HepG2 (cell line): ENCODE data around the gene GOLGA8R. TPM values are rescaled to one million over a fixed set of nuclear protein-coding genes. Genes with fewer than 3 reads are reported as not detected.
A peak's percentile ranks its signal among the peaks of the same experiment; 100 is the strongest.
"Not testable (repeated sequence)": the region's sequence is repeated elsewhere in the genome, so short reads cannot be mapped to it uniquely, and the experiment has no call there.

Source experiments
- ATAC-seq: fragments of 200-7000 bp; cut with Tn5 transposase; 3 replicates; pipeline ENCODE4 v1.9.1; 2020; ENCODE audit warnings: mild to moderate bottlenecking, moderate library complexity
- BruUV-seq: library from RNA; stranded (reverse); fragments of 400-500 nt; replicated peaks from 2 replicates; lab custom pipeline; 2021; lab: Mats Ljungman, UMichigan
- CTCF ChIA-PET: fragments of 300-600 bp; formaldehyde crosslinking; extraction: SDS; loops from one replicate; lab custom pipeline; 2021; ENCODE audit warnings: low total read pairs, inconsistent platforms, low intra/inter-chr PET ratio; lab: Yijun Ruan, JAX
- POLR2A ChIA-PET: fragments of 350-600 bp; sonication (Branson Sonifier 250); formaldehyde crosslinking; loops from one replicate; lab custom pipeline; 2020; ENCODE audit warnings: antibody characterized with exemption, inconsistent platforms; lab: Yijun Ruan, JAX
- DNase-seq: peaks from one replicate; pipeline ENCODE4 v3.0.0-alpha.2; 2015; ENCODE audit warnings: low spot score
- FAIRE-seq: peaks from 3 replicates; lab custom pipeline; 2011; peaks lifted over from hg19 to GRCh38; lab: Jason Lieb, UNC
- H2AFZ ChIP-seq: one replicate; pipeline ENCODE4 v1.6.1; 2011; ENCODE audit warnings: low read length, inconsistent platforms
- H3K27ac ChIP-seq: fragments of 300-600 bp; 3 replicates; pipeline ENCODE4 v1.8.0; 2011; ENCODE audit warnings: mixed run types, mild to moderate bottlenecking, mixed read lengths, low read length, inconsistent platforms; ENCODE audit not compliant: insufficient read depth; ENCODE audit errors: extremely low read length
- H3K27me3 ChIP-seq, 2 experiments: fragments of 200-600 bp in 1 of 2; 2 replicates in 1 of 2; 3 replicates in 1 of 2; pipeline versions ENCODE4 v1.6.0 to v1.8.0; 2011; ENCODE audit warnings: low read length in 2 of 2, mild to moderate bottlenecking in 2 of 2, moderate library complexity in 2 of 2, inconsistent platforms in 1 of 2; ENCODE audit not compliant: insufficient read depth in 2 of 2, control insufficient read depth in 1 of 2
- H3K36me3 ChIP-seq, 2 experiments: fragments of 200-600 bp in 1 of 2; replicated peaks in 1 of 2; 2 replicates in 1 of 2; 3 replicates in 1 of 2; pipeline versions ENCODE4 v1.5.1 to v1.8.0; 2011; ENCODE audit warnings: low read length in 2 of 2, inconsistent platforms in 1 of 2; ENCODE audit not compliant: insufficient read depth in 2 of 2, control insufficient read depth in 1 of 2
- H3K4me1 ChIP-seq: 2 replicates; pipeline ENCODE4 v1.5.1; 2012; ENCODE audit warnings: low read length, inconsistent platforms; ENCODE audit not compliant: insufficient read depth
- H3K4me2 ChIP-seq: 2 replicates; pipeline ENCODE4 v1.6.0; 2011; ENCODE audit warnings: low read depth, low read length, inconsistent platforms
- H3K4me3 ChIP-seq, 3 experiments: fragments of 200-600 bp in 1 of 3; sonication (generic), shearing (Covaris generic) in 1 of 3; replicated peaks in 1 of 3; 2 replicates each; pipeline ENCODE4 v1.5.1; 2011 to 2016; ENCODE audit warnings: low read length in 3 of 3, inconsistent platforms in 2 of 3, low read depth in 2 of 3, mild to moderate bottlenecking in 2 of 3, control low read depth in 1 of 3, mixed read lengths in 1 of 3; ENCODE audit not compliant: insufficient read depth in 1 of 3
- H3K79me2 ChIP-seq: one replicate; pipeline ENCODE4 v1.6.1; 2011; ENCODE audit warnings: low read length, inconsistent platforms; ENCODE audit not compliant: insufficient read depth
- H3K9ac ChIP-seq: 2 replicates; pipeline ENCODE4 v1.6.0; 2011; ENCODE audit warnings: mild to moderate bottlenecking, low read depth, low read length, inconsistent platforms; ENCODE audit not compliant: insufficient read depth
- H3K9me3 ChIP-seq: 2 replicates; pipeline ENCODE4 v1.5.1; 2012; ENCODE audit warnings: mild to moderate bottlenecking, low read length
- H4K20me1 ChIP-seq: 2 replicates; pipeline ENCODE4 v1.6.0; 2011; ENCODE audit warnings: inconsistent platforms, mild to moderate bottlenecking, low read length, moderate library complexity; ENCODE audit not compliant: insufficient read depth
- BCL6 ChIP-seq: IDR thresholded peaks from 2 replicates; pipeline ENCODE4 v1.6.1; 2016; ENCODE audit warnings: missing genetic modification reagents, missing compliant biosample characterization
- STAG1 ChIP-seq: sonication (generic); formaldehyde crosslinking; IDR thresholded peaks from 2 replicates; pipeline ENCODE4 v1.4.0; 2020; ENCODE audit warnings: missing genetic modification reagents
- WGBS: methylation state at CpG from one replicate; pipeline ENCODE4 v1.1.6; 2017; ENCODE audit warnings: low lambda C conversion rate; 5-methylcytosine and 5-hydroxymethylcytosine counted together
- in situ Hi-C: cut with HindIII; loops from 2 replicates; pipeline ENCODE4 v1.10.0; 2017; ENCODE audit warnings: low pct_unique_long_range_greater_than_20kb; ENCODE audit not compliant: extremely low pct_ligation_motif_present
- intact Hi-C: fragments of 100-400 bp; cut with micrococcal nuclease; formaldehyde crosslinking; loops from one replicate; pipeline ENCODE4 v1.10.0; 2022; ENCODE audit not compliant: unreplicated experiment
- polyA plus RNA-seq, 8 experiments: library from polyadenylated mRNA; depleted of rRNA in 3 of 8; stranded (reverse) in 7 of 8; unstranded in 1 of 8; fragments of >200 nt; fragmentation: Illumina TruSeq in 4 of 8; extraction: Trizol in 4 of 8; gene quantifications; 2 replicates each; pipeline versions ENCODE4 v1.2.1 to v1.2.3, GENCODE V29; 2011 to 2016; ENCODE audit warnings: low read depth in 4 of 8, missing spikeins in 1 of 8, mixed read lengths in 1 of 8; ENCODE audit not compliant: insufficient read depth in 1 of 8
- total RNA-seq, 5 experiments: library from RNA; depleted of rRNA; stranded (reverse); fragments of >200 nt; fragmentation: Illumina TruSeq; extraction: Trizol; gene quantifications; 2 replicates each; pipeline ENCODE4 v1.2.3, GENCODE V29; 2016; ENCODE audit warnings: low read depth in 1 of 5

The GOLGA8R gene
- total and polyA plus RNA-seq, 2 of the 13 experiments (the other 11 are each of a cell fraction or from before 2014, with no cell fraction given), result 0.08 to 0.09 TPM

DNA sequence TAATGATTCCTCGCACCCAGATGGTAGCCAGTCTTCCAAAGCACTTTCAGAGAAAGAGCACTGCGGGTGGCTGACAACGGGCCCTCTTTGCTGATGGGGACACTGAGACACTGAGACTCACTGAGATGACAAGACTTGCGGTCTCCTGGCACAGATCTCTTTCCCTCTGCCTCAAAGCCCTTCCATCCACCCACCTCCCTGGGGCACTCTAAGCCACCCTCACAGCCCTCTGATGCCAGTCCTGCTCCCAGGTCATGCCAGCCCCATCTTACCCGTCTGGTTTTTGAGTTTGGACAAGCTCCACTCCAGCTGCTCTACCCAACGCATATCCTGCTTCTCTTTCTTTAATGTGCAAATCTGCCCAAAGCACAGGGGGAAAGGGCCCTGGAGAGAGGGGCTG is 6.4 kb downstream of the GOLGA8R start:
- H3K4me3 ChIP-seq, ATAC-seq, H3K4me2 ChIP-seq, intact Hi-C loops, H4K20me1 ChIP-seq, H3K36me3 ChIP-seq, H3K4me1 ChIP-seq, H2AFZ ChIP-seq, FAIRE-seq, POLR2A ChIA-PET, CTCF ChIA-PET, H3K27ac ChIP-seq, H3K9me3 ChIP-seq, DNase-seq, H3K79me2 ChIP-seq, H3K27me3 ChIP-seq, H3K9ac ChIP-seq, BruUV-seq, in situ Hi-C loops: not testable (repeated sequence)
- 52% methylated on average over 5 of the region's 6 CpGs for WGBS

DNA sequence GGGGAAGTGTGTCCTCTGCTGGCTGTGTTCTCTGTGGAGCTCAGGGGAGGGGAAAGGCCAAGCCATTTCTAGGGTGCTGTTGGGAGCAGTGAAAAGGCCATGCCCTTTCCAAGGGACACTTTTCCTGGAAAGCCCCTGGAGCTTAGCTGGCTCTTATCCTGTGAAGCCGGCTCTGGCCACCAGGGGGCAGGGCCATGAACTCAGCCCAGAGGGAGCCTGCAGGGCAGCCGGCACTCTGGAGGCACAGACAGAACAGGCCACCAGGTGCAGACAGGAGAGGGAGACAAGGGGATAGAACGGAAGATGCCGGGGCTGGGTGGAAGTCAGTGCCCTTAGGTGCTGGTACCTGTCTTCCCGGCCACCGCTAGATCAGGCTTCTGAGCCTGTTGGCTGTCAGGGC is 15.1 kb downstream of the GOLGA8R start:
- H3K27ac ChIP-seq, H3K27me3 ChIP-seq, H3K9me3 ChIP-seq, in situ Hi-C loops, intact Hi-C loops, H3K4me2 ChIP-seq, DNase-seq, H3K79me2 ChIP-seq, H3K9ac ChIP-seq, H3K4me3 ChIP-seq, CTCF ChIA-PET, FAIRE-seq, H4K20me1 ChIP-seq: not testable (repeated sequence)
- 0% methylated on average over 2 of the region's 6 CpGs for WGBS
- peak; percentile 80 for ATAC-seq
- TF ChIP-seq STAG1 (CRISPR knock-in tag) (peak; percentile 31), BCL6 (peak; percentile 72)
- TF ChIP-seq, all 625 proteins: peak for 2; not testable (repeated sequence) for 623
- H3K36me3 ChIP-seq, H2AFZ ChIP-seq, H3K4me1 ChIP-seq, BruUV-seq, POLR2A ChIA-PET: not testable (repeated sequence)

- H3K27ac ChIP-seq, POLR2A ChIA-PET, H4K20me1 ChIP-seq, H3K27me3 ChIP-seq, CTCF ChIA-PET, DNase-seq, intact Hi-C loops, H3K79me2 ChIP-seq, H3K4me3 ChIP-seq, BruUV-seq, H3K4me1 ChIP-seq, H3K9ac ChIP-seq, H3K9me3 ChIP-seq, in situ Hi-C loops, H3K4me2 ChIP-seq, H3K36me3 ChIP-seq, FAIRE-seq, H2AFZ ChIP-seq: not testable (repeated sequence)
- 0% methylated on average over 2 of the region's 23 CpGs for WGBS
- peak; percentile 76 for ATAC-seq
These were observed 20.4 kb downstream of the GOLGA8R start for GRCh38 chr15:30393664-30393991.

DNA sequence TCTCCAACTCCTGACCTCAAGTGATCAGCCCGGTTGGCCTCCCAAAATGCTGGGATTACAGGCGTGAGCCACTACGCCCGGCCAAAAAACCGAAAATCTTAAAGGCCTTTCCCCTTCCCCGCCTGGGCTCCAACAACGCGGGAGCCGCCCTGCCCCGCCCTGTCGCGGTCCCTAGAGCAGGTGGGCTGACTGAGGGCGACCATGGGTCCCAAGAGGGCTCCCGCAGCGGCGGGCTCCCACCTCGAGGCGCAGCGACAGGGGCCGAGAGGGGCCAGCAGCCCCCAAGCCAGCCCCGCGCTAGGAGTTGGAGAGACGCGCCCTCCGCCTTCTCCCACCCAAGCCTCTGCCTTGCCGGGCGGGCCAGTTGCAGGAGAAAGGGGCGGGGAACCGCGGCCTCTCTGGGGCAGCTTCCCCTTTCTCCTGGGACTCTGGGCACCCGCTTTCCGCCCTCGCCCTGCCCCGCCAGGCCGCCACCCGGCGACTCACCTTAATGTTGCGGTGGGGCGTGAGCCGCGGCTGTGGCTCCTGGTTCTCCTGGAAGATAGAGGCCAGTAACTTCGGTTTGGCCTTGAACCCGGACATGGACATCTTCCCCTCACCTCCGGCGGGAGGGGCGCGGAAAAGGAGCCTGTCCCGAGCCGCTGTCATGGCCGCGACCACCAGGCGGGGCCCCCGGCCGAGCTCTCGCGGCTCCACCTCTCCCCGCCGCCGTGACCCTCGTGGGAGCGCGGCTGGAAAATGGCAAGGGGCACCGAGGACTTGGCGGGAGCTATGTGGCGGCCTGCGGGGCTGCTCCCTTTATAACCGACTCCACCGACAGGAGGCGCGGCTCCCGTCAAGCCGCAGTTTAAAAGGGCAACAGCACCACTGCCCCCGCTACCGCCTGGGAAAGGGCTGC is 21.0 kb downstream of the GOLGA8R start, which contains the start of gene CHRFAM7A:
CHRFAM7A (minus strand) TSS at position 775 of the 898 bp plus-strand sequence. CDS start 10,189 bp downstream, outside the sequence.
- DNase-seq, H3K27ac ChIP-seq, H4K20me1 ChIP-seq, intact Hi-C loops, FAIRE-seq, H3K9ac ChIP-seq, POLR2A ChIA-PET, CTCF ChIA-PET, H3K4me3 ChIP-seq, H3K9me3 ChIP-seq, H3K4me1 ChIP-seq, H3K79me2 ChIP-seq, H3K4me2 ChIP-seq, H3K36me3 ChIP-seq, H3K27me3 ChIP-seq, BruUV-seq, in situ Hi-C loops, H2AFZ ChIP-seq: not testable (repeated sequence)
- no CpG with 5 or more reads among the region's 74 CpGs for WGBS
- peak; percentile 93 for ATAC-seq
